Rectal smooth muscle tissue (tissue), 1 donor: ENCODE data around the gene FAM20C.

Experiments
- H3K27ac ChIP-seq: one replicate; pipeline ENCODE4 v1.7.0; 2013; ENCODE audit warnings: low read depth, low read length, inconsistent platforms
- H3K27me3 ChIP-seq: one replicate; pipeline ENCODE4 v1.7.0; 2013; ENCODE audit warnings: low read length; ENCODE audit not compliant: control insufficient read depth, insufficient read depth
- H3K36me3 ChIP-seq: one replicate; pipeline ENCODE4 v1.7.0; 2013; ENCODE audit warnings: low read length; ENCODE audit not compliant: control insufficient read depth, insufficient read depth
- H3K4me1 ChIP-seq: one replicate; pipeline ENCODE4 v1.7.0; 2013; ENCODE audit warnings: low read length; ENCODE audit not compliant: control insufficient read depth, insufficient read depth
- H3K4me3 ChIP-seq: one replicate; pipeline ENCODE4 v1.7.0; 2013; ENCODE audit warnings: low read length
- H3K9ac ChIP-seq: one replicate; pipeline ENCODE4 v1.7.0; 2013; ENCODE audit warnings: low read length

Gene FAM20C

DNA sequence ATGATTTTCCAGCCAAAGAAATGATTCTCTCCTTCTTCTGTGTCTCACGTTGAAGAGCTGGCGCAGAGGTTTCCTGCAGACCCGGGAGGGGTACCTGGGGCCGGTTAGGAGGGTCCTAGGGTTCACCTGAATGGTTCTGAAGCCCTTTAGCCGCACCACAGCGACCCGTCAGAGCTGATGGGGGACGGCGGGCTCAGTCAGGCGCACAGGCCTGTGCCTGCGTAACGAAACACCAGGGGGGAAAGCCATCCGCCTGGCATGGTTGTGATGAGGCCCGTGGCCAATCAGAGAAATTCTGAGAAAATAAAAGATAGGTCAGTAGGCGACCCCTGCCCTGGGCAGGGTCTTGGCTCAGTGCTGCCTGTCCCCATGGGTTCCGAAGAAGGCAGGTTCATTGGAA, 35.6 kb downstream of the FAM20C start:
- H3K4me3 ChIP-seq: no peak overlapping the region
- peaks cover 30% of the 10 kb centered on the region for H3K4me1 ChIP-seq
- H3K27ac ChIP-seq: peak overlapping the region; percentile 83
- H3K9ac ChIP-seq: no peak overlapping the region
- H3K36me3 ChIP-seq: no peaks in the 10 kb centered on the region
- no peaks in the 10 kb centered on the region for H3K27me3 ChIP-seq

DNA sequence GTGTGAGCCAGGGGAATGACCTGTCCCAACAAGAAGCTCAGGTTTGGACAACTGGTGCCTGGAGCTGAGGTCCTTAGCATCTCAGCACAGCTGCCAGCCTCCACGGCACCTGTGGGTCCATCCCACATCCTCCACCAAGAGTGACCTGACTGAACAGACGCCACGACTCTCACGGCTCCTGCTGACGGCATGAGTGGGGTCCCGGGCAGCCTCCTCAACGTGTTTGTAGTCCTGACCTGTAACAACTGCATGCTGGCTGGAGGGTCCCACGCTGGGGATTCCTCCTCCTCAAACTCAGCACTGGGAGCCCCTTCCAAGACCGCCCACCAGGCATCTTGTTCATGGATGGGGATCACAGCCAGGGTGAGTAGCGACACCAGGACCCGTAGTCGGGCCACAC, 36.2 kb downstream of the FAM20C start:
- Histone ChIP-seq H3K4me1 (peaks cover 37% of the 10 kb centered on the region), H3K9ac (no peak overlapping the region), H3K36me3 (no peaks in the 10 kb centered on the region), H3K27ac (peak overlapping the region; percentile 83), H3K27me3 (no peaks in the 10 kb centered on the region), H3K4me3 (no peak overlapping the region)

DNA sequence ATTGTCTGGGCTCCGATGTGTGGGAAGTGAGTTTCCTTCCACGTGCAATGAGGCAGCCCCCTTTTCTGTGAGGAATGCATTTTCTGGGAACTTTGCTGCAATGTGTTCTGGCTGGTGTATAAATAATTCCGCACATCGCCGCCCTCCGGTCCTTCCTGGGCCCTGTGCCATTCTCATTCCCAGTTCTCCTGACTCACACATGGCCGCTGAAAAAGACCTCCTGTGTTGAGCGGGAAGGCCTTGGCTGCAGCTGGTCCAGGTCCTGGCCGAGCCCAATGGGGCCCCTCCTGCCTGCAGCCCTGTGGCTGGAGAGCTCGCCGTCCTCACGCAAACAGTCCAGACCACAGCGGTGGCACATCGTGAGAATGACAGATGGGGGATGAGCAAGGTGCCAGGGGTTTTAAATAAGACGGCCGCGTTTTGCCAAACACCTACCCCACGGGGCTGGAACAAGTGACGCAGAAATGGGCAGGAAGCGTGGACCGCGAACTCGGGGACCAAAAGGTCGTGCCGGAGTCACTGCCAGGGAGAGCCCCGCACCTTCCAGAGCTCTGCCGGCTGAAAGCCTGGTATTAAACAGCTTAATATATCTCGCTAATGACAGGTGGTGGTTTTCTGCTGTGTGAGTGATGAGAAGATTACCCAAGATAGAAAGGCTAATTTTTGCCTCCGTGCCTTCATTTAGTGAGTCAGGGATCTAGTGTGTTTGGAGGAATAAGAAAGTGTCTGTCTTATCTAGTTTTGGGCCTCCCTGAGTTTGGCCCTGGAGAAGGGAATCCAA, 37.0 kb downstream of the FAM20C start:
- Histone ChIP-seq H3K4me1 (peaks cover 44% of the 10 kb centered on the region), H3K9ac (peak overlapping the region; percentile 40), H3K36me3 (no peaks in the 10 kb centered on the region), H3K27me3 (no peaks in the 10 kb centered on the region), H3K27ac (peak overlapping the region; percentile 83), H3K4me3 (peak overlapping the region; percentile 6)

DNA sequence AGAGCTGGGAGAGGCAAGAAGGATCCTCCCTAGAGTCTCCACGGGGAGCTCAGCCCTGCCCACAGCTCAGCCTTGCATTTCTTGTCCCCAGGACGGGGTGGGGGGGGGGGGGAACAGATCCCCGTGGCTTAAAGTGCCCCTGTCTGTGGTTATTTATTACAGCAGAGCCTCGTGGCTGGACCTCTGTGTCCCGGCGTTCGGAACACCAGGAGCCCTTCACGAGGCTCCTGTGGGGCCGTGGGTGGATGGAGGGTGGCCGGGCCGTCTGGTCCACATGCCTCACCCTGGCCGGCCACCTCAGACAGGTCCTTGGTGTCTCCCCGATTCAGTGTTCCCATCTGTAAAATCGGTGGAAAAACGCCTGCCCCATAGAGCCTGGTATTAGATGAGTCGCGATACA, 37.9 kb downstream of the FAM20C start:
- Histone ChIP-seq H3K36me3 (no peaks in the 10 kb centered on the region), H3K27me3 (no peaks in the 10 kb centered on the region), H3K27ac (peak overlapping the region; percentile 98), H3K4me3 (no peak overlapping the region), H3K9ac (no peak overlapping the region), H3K4me1 (peaks cover 51% of the 10 kb centered on the region)

DNA sequence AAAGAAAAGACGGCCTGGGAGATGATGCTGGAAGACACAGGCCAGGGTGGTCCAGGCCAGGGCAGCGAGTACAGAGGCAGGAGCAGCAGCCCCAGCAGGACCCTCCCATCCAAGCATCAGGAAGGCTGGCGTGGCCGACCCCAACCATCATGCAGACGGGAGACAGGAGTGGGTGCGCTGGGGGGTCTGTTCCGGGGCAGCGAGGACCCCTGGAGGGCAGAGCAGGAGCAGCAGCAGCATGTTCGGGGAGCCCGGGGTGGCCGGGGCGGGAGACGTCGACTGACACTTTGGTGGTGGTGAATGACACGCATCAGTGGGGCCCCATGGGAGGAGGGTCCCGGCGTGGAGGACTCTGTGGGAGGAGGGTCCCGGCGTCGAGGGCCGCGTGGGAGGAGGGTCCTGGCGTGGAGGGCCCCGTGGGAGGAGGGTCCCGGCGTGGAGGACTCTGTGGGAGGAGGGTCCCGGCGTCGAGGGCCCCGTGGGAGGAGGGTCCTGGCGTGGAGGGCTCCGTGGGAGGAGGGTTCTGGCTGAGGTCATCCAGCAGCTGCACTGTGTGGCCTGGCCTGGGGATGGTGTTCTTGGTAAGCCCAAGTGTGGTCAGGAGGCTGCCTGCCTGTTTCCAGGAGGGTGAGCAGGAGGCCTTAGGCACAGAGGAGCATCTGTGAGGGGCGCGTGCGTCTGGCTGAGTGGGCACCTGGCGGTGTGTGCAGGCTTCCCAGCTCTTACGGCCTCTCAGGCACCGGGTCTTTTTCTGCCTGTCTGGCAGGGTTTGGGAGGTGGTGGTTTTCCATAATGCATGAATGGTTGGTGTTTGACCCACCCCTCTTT, 38.9 kb downstream of the FAM20C start:
- no peaks in the 10 kb centered on the region for H3K27me3 ChIP-seq
- peaks cover 61% of the 10 kb centered on the region for H3K4me1 ChIP-seq
- peak overlapping the region; percentile 98 for H3K27ac ChIP-seq
- no peak overlapping the region for H3K4me3 ChIP-seq
- H3K9ac ChIP-seq: no peak overlapping the region
- no peaks in the 10 kb centered on the region for H3K36me3 ChIP-seq

DNA sequence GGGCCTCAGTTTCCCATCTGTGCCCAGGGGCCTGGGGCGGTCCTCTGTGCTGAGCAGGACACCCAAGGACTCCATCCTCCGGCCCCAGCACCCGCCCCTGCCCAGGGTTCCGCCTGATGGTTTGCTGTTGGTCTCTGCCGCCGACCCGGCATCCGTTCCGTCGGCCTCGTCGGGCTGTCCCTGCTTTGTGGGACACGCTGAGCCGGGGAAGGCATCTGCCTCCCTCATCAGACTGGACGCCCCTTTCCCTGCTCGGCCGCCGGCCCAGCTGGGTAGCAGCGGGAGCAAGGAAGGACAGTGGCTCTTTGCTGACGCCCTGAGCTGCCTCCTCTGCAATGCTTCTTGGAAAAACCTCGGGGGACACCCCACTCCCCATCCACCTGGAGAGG, 39.5 kb downstream of the FAM20C start:
- no peak overlapping the region for H3K4me3 ChIP-seq
- peaks cover 63% of the 10 kb centered on the region for H3K4me1 ChIP-seq
- no peaks in the 10 kb centered on the region for H3K36me3 ChIP-seq
- peak overlapping the region; percentile 98 for H3K27ac ChIP-seq
- no peak overlapping the region for H3K9ac ChIP-seq
- no peaks in the 10 kb centered on the region for H3K27me3 ChIP-seq

DNA sequence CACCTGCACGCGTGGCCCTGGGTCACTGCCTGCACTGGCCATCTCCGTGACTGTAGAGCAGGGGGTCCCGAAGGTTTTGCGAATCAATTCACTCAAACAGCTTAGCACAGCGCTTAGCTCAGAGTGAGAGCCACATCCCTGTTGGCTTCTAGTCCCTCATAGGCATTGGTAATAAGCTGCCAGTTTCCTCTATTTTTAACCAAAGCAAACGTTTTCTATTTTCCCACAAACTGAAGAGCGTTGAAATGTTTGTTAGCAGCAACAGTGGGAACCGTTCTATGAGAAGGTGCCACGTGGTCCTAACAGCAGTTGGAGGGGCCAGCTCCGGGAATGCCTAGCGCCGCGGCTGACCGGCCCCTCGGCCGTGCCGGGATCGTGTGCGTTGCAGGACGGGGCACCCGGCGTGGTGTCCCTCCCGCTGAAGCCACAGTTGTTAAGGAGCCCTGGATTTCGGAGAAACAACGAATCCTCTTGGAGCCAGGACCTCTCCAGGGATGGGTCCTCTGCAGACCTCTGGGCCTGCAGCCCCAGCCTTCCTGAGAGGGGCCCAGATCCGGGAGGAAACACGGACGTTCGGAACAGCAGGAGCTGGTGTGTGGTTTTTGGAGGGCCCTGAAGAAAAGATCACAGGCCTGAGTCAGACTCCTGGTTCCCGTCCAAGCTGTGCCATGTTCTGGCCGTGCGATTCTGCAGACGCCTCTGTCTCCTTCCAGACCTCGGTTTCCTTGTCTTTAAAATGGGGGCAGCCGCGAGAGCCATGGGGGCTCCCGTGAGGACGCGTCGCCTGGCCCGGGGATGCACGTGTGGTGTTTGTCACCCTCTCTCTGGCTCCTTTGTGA, 40.3 kb downstream of the FAM20C start:
- Histone ChIP-seq H3K9ac (no peak overlapping the region), H3K4me1 (peaks cover 63% of the 10 kb centered on the region), H3K4me3 (no peak overlapping the region), H3K27ac (peak overlapping the region; percentile 98), H3K36me3 (no peaks in the 10 kb centered on the region), H3K27me3 (no peaks in the 10 kb centered on the region)

DNA sequence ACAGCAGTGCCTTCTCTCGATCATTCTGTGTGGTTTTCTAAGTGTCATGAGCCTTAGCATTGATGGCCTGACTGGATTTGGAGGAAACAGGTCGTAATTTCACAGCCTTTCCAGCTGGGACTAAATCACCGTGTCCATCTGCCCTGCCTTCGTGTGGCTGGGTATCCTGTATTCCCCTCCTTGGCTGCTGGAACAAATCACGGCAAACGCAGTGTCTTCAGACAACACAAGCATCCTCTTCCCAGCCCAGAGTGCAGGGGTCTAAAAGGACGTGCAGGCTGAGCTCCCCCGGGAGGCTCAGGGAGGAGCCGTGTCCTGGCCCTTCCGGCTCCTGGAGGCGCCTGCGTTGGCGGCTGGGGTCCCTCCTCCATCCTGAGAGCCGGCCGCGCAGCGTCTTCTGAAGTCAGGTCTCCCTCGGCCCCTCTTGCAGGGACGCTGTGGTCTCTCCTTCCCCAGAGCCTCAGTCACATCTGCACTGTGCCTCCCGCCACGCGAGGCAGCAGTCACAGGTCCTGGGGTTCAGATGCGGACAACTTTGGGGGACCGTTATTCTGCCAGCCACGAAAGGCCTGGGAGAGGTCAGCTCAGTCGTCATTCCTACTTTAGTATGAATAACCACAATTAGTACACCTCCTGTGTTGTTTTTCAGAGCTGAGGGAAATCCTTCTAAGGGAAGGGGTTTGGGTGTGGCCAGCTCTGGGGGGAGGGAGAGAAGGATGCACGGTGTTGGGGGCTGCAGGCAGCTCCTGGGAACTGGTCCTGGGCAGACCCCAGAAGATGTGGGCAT, 41.1 kb downstream of the FAM20C start:
- Histone ChIP-seq H3K4me1 (peaks cover 60% of the 10 kb centered on the region), H3K27ac (peak overlapping the region; percentile 98), H3K9ac (no peak overlapping the region), H3K27me3 (no peaks in the 10 kb centered on the region), H3K4me3 (no peak overlapping the region), H3K36me3 (no peaks in the 10 kb centered on the region)

DNA sequence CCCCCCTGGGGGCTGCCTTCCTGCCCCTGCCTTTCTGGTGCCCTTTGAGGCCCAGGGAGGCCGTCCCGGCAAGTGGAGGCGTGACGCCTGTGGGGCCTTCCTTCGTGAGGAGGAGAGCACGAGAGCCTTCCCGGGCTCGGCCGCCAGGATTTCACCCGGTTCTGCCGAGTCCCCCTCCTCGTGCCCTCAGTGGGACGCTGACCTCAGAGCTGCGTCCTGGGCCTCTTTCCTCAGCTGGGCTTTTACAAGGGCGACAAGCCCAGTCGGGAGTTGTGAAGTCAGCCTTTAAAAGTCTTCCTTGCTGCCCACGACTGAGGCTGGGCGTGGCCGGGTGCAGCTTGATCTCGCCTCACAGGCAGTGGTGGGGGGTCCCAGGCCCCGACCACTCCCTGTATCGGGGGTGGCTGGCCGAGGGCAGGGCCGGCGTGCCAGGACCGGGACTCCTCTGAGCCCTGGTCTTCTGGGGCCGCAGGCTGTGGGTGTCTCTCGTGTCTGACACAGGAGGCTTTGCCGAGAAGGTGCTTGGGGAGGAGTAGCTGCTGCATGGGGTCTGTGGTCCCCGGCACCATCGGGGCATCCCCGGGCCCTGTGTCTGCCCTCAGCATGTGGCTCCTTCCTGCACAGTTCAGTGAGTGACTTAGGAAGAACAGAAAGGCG, 41.8 kb downstream of the FAM20C start:
- H3K4me3 ChIP-seq: peak overlapping the region; percentile 55
- no peaks in the 10 kb centered on the region for H3K36me3 ChIP-seq
- H3K9ac ChIP-seq: no peak overlapping the region
- H3K27ac ChIP-seq: peak overlapping the region; percentile 98
- no peaks in the 10 kb centered on the region for H3K27me3 ChIP-seq
- H3K4me1 ChIP-seq: peaks cover 54% of the 10 kb centered on the region

DNA sequence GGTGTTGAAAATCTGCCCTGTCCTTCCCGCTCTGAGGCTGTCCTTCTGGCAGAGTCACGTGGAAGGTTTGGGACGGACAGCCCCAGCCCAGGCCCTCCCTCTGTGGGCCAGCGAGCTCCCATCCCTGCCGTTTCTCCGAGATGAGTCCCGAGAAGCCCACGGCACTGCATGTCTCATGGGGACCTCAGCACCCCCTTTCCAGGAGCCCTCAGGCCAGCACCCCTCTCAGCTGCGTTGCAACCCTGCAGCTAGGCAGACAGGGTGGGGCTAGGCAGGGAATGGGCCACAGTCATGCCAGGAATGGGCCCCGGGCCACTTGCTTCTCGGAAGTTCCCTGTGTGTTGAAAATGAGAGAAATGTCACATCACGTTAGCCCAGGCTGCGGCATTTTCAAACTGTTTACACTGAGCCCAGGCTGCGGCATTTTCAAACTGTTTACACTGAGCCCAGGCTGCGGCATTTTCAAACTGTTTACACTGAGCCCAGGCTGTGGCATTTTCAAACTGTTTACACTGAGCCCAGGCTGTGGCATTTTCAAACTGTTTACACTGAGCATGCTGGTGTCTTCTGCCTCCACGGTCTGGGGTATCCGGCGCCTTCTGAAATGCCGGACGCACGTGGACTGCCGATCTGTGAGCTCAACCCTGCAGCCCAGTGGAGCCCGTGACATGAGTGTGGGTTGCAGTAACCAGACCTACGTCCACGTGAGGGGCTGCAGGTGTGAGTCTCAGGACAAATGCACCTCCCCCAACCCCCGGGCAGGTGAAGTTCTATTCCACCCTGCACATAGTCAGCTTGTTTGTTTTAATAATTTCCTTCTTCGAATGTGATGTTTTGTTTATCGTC, 42.6 kb downstream of the FAM20C start:
- no peaks in the 10 kb centered on the region for H3K36me3 ChIP-seq
- H3K4me1 ChIP-seq: peaks cover 47% of the 10 kb centered on the region
- H3K27ac ChIP-seq: peak overlapping the region; percentile 98
- H3K4me3 ChIP-seq: peak overlapping the region; percentile 55
- no peak overlapping the region for H3K9ac ChIP-seq
- no peaks in the 10 kb centered on the region for H3K27me3 ChIP-seq
